ENCODE measurements around the gene ST7.

Gene ST7

GRCh38 chr7:117045927-117046710, 92.8 kb downstream of the ST7 start:
- no peak for TF ChIP-seq CTCF (IDR thresholded peaks at IDR 0.05; ENCODE audit: insufficient read depth, low read depth, low read length, missing control alignments)
- H3K4me3 ChIP-seq (ENCODE audit: low read length) = no peak overlapping the region
- DNase-seq (ENCODE audit: low read depth) = no peak

- DNase-seq (ENCODE audit: low read depth) = no peak
- TF ChIP-seq CTCF (IDR thresholded peaks at IDR 0.05; ENCODE audit: insufficient read depth, low read depth, low read length, missing control alignments) = no peak
- no peak overlapping the region for H3K4me3 ChIP-seq (ENCODE audit: low read length)
Measured at GRCh38 chr7:117047496-117047895, 94.2 kb downstream of the ST7 start.

- H3K4me3 ChIP-seq (ENCODE audit: low read length) = no peak overlapping the region
- TF ChIP-seq CTCF (IDR thresholded peaks at IDR 0.05; ENCODE audit: insufficient read depth, low read depth, low read length, missing control alignments) = no peak
- no peak for DNase-seq (ENCODE audit: low read depth)
Measured at GRCh38 chr7:117048114-117048866, 95.0 kb downstream of the ST7 start.

- DNase-seq (ENCODE audit: low read depth) = no peak
- H3K4me3 ChIP-seq (ENCODE audit: low read length) = no peak overlapping the region
- no peak for TF ChIP-seq CTCF (IDR thresholded peaks at IDR 0.05; ENCODE audit: insufficient read depth, low read depth, low read length, missing control alignments)
Measured at GRCh38 chr7:117048882-117049281, 95.6 kb downstream of the ST7 start.

- TF ChIP-seq CTCF (IDR thresholded peaks at IDR 0.05; ENCODE audit: insufficient read depth, low read depth, low read length, missing control alignments) = no peak
- H3K4me3 ChIP-seq (ENCODE audit: low read length) = no peak overlapping the region
- no peak for DNase-seq (ENCODE audit: low read depth)
Measured at GRCh38 chr7:117051808-117052207, 98.5 kb downstream of the ST7 start.

GRCh38 chr7:117053432-117053831, 100.1 kb downstream of the ST7 start:
- no peak overlapping the region for H3K4me3 ChIP-seq (ENCODE audit: low read length)
- DNase-seq (ENCODE audit: low read depth) = no peak
- no peak for TF ChIP-seq CTCF (IDR thresholded peaks at IDR 0.05; ENCODE audit: insufficient read depth, low read depth, low read length, missing control alignments)

Data from epithelial cell of esophagus (primary cell).